Subcutaneous abdominal adipose tissue (tissue), 5 donors: ENCODE results near the gene FRMD5.

ENCODE experiments used
- H3K27ac ChIP-seq: one replicate; pipeline ENCODE4 v1.7.0; 2013; ENCODE audit warnings: low read depth, mild to moderate bottlenecking, inconsistent platforms, low read length, moderate library complexity
- H3K27me3 ChIP-seq, 5 donors: one replicate each; pipeline ENCODE4 v1.7.0; 2013; ENCODE audit warnings: low read length in 5 of 5, inconsistent platforms in 1 of 5; ENCODE audit not compliant: control insufficient read depth in 5 of 5, insufficient read depth in 4 of 5
- H3K36me3 ChIP-seq, 5 donors: one replicate each; pipeline ENCODE4 v1.7.0; 2013; ENCODE audit warnings: low read length in 5 of 5; ENCODE audit not compliant: control insufficient read depth in 5 of 5, insufficient read depth in 5 of 5
- H3K4me1 ChIP-seq, 5 donors: one replicate each; pipeline ENCODE4 v1.7.0; 2013; ENCODE audit warnings: low read length in 5 of 5, mild to moderate bottlenecking in 3 of 5, moderate library complexity in 1 of 5; ENCODE audit not compliant: control insufficient read depth in 5 of 5, insufficient read depth in 5 of 5
- H3K4me3 ChIP-seq, 5 donors: one replicate each; pipeline ENCODE4 v1.7.0; 2013; ENCODE audit warnings: low read length in 5 of 5, low read depth in 1 of 5
- H3K9ac ChIP-seq, 5 donors: one replicate each; pipeline ENCODE4 v1.7.0; 2013; ENCODE audit warnings: low read length in 5 of 5, mild to moderate bottlenecking in 4 of 5, moderate library complexity in 3 of 5
- H3K9me3 ChIP-seq, 5 donors: one replicate each; pipeline ENCODE4 v1.7.0; 2013; ENCODE audit warnings: low read length in 5 of 5; ENCODE audit not compliant: control insufficient read depth in 5 of 5
- donor health status: healthy.
- donor health status: healthy.
- donor health status: healthy.
- donor health status: healthy.
- donor health status: healthy.

The FRMD5 gene

DNA sequence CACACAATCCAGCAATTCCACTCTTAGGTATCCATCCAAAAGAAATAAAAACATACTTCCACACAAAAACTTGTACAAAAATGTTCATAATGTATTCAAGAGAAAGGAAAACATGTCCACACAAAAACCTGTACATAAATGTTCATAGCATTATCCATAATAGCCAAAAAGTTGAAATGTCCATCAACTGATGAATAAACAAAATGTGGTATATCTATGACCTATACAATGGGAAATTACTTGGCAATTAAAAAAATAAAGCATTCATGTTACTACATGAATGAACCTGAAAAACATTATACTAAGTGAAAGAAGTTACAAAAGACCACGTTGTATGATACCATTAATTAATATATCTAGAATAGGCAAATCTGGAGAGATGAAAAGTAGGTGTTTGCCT is 17.9 kb downstream of the FRMD5 start:
- no peaks in the 10 kb centered on the region for H3K4me1 ChIP-seq
- no peaks in the 10 kb centered on the region for H3K36me3 ChIP-seq
- no peaks in the 10 kb centered on the region for H3K9me3 ChIP-seq
- no peak overlapping the region for H3K27ac ChIP-seq
- H3K4me3 ChIP-seq: no peak overlapping the region
- H3K27me3 ChIP-seq: peaks cover 0 to 3% (median 0%) of the 10 kb centered on the region in 5 donors
- no peak overlapping the region for H3K9ac ChIP-seq

DNA sequence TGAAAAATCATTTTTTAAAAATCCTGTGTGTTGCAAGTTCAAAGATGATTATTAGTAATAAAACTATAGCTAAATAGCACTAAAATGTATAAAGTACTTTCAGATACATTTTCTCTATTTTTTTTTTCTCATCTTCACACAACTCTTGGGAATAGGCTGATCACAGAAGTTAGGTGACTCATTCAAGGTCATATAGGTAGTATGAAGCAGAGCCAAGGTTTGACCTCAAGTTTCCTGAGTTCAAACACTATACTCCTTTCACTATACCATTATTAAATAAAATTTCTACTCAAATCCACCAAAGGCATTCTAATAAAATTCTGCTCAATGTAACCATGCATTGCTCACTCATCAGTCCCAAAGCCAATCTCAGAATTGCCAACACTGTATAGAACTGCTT is 21.3 kb downstream of the FRMD5 start:
- no peaks in the 10 kb centered on the region for H3K36me3 ChIP-seq
- H3K9me3 ChIP-seq: no peaks in the 10 kb centered on the region
- no peak overlapping the region for H3K4me3 ChIP-seq
- H3K4me1 ChIP-seq: no peaks in the 10 kb centered on the region
- no peaks in the 10 kb centered on the region for H3K27me3 ChIP-seq
- no peak overlapping the region for H3K9ac ChIP-seq
- no peak overlapping the region for H3K27ac ChIP-seq

DNA sequence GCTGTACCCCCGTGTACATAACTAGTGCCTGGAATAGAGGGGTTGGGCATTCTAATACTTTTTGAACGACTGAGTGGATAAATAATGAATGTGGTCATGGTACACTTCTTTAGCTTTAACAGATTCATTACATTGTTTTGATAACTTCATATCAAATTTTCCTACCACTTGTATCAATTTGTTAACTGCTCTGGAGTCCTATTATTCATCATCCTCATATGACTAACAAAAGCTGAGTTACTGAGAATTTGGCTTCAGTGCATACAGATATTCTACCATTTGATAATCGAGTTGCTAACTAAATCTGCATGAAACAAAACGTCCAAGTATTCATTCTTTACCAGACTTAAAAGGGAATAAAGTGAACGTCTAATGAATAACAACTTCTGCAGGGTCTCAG is 31.7 kb downstream of the FRMD5 start:
- H3K27me3 ChIP-seq: peaks cover 0 to 4% (median 0%) of the 10 kb centered on the region in 5 donors
- H3K4me1 ChIP-seq: no peaks in the 10 kb centered on the region
- H3K9ac ChIP-seq: no peak overlapping the region
- no peak overlapping the region for H3K27ac ChIP-seq
- H3K9me3 ChIP-seq: no peaks in the 10 kb centered on the region
- no peak overlapping the region for H3K4me3 ChIP-seq
- no peaks in the 10 kb centered on the region for H3K36me3 ChIP-seq

DNA sequence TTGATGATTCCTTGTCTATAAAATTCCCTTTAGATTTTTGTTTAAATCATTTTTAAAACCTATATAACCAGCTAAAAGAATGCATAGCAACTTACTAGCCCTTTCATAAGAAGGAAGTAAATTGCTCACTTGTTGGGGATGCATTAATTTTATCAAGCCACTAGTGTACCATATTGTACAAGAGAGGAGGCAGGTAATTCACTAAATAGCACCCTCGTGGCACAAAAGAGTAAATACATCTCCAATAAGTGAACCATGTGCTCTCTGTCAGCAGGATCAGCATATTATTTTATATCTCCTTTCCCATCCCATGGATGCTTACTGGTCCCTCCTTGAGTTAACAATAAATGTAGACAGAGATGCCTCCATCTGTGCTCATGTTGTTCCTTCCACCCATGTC is 34.3 kb downstream of the FRMD5 start:
- Histone ChIP-seq H3K9ac (no peak overlapping the region), H3K27me3 (peaks cover 0 to 4% (median 0%) of the 10 kb centered on the region in 5 donors), H3K4me3 (no peak overlapping the region), H3K4me1 (no peaks in the 10 kb centered on the region), H3K9me3 (no peaks in the 10 kb centered on the region), H3K27ac (no peak overlapping the region), H3K36me3 (no peaks in the 10 kb centered on the region)

DNA sequence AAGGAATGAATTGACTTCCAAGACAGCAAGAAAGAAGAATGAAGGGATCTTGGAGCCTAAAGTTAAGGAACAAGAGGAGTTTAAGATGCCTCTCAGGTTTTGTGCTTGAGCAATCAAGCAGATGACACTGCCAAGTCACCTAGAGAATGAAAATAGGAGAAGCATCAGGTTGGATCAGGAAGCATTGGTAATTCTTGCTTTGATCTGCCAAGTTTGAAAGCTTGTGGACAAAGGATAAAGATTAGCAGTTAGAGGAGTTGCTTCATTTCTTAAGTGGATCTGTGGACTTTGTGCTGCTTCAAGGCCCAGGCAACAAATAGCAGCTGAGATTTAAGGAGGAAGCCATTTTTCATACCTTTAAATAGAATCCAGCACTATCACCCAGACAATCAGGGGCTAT is 35.6 kb downstream of the FRMD5 start:
- no peak overlapping the region for H3K27ac ChIP-seq
- H3K4me3 ChIP-seq: no peak overlapping the region
- no peaks in the 10 kb centered on the region for H3K4me1 ChIP-seq
- H3K36me3 ChIP-seq: no peaks in the 10 kb centered on the region
- no peaks in the 10 kb centered on the region for H3K9me3 ChIP-seq
- H3K9ac ChIP-seq: no peak overlapping the region
- peaks cover 0 to 4% (median 0%) of the 10 kb centered on the region in 5 donors for H3K27me3 ChIP-seq

DNA sequence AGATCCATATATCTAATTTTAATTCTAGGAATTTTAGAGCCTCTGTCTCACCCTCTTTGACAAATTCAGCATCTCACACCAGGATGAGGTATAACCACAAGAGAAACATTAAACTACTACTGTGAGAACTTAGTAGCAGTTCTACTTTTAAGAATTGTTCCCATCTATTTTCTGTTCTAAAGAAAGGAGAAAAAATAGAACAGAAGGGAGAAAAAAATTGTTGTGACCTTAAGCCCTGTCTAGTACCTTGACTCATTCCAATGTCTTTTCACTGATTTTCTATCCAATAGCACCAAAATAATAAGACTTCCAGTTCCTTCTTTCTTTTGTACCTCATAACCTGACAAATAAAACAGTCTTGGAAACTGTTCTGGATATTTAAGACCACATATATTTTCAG is 37.0 kb downstream of the FRMD5 start:
- no peaks in the 10 kb centered on the region for H3K9me3 ChIP-seq
- no peaks in the 10 kb centered on the region for H3K36me3 ChIP-seq
- no peak overlapping the region for H3K27ac ChIP-seq
- H3K4me3 ChIP-seq: no peak overlapping the region
- no peaks in the 10 kb centered on the region for H3K4me1 ChIP-seq
- H3K27me3 ChIP-seq: peaks cover 0 to 4% (median 0%) of the 10 kb centered on the region in 5 donors
- no peak overlapping the region for H3K9ac ChIP-seq

DNA sequence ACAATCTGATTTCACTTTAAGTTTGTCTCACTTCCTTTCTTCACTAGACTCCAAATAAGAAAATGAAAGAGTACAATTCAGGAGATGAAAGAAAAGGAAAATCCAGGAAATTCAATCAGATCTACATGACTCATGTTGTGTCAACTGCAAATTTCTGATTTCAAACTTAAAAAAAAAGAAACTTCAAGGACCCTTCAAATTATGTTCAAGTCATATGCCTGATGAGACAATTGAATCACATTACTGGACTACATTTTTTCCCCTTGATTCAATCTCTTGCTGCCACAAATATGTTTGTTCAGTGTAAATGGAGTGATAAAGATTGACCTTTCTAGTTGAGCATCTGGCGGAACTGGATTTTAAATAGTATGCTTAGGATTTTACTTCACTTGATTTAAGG is 37.4 kb downstream of the FRMD5 start:
- Histone ChIP-seq H3K27me3 (peaks cover 0 to 4% (median 0%) of the 10 kb centered on the region in 5 donors), H3K36me3 (no peaks in the 10 kb centered on the region), H3K27ac (no peak overlapping the region), H3K9me3 (no peaks in the 10 kb centered on the region), H3K4me3 (no peak overlapping the region), H3K9ac (no peak overlapping the region), H3K4me1 (no peaks in the 10 kb centered on the region)

DNA sequence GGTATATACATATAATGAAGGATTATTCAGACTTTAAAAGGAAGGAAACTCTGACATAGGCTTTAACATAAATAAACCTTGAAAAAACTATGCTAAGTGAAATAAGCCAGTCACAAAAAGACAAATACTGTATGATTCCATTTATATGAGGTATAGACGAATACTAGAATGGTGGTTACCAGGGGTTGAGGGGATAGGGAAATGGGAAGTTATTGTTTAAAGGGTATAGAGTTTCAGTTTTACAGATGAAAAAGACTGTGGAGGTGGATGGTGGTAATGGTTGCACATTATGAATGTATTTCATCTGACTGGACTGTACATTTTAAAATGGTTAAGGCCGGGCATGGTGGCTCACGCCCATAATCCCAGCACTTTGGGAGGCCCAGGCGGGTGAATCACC is 41.7 kb downstream of the FRMD5 start:
- H3K27ac ChIP-seq: no peak overlapping the region
- H3K9me3 ChIP-seq: no peaks in the 10 kb centered on the region
- no peak overlapping the region for H3K9ac ChIP-seq
- no peak overlapping the region for H3K4me3 ChIP-seq
- no peaks in the 10 kb centered on the region for H3K36me3 ChIP-seq
- no peaks in the 10 kb centered on the region for H3K4me1 ChIP-seq
- no peaks in the 10 kb centered on the region for H3K27me3 ChIP-seq

DNA sequence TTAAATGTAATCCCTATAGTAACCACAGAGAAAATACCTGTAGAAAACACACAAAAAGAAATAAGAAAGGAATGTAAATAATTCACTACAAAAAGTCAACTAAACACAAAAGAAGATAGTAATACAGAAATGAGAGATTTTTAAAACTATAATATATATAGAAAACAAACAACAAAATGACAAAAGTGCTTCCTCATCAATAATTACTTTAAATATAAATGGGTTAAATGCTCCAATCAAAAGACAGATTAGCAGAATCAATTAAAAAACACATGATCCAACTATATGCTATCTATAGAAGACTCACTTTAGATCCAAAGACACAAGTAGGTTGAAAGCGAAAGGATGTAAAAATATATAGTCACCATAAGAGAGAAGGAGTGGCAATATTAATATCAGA is 45.8 kb downstream of the FRMD5 start:
- Histone ChIP-seq H3K4me3 (no peak overlapping the region), H3K36me3 (no peaks in the 10 kb centered on the region), H3K9me3 (no peaks in the 10 kb centered on the region), H3K27ac (no peak overlapping the region), H3K9ac (no peak overlapping the region), H3K4me1 (no peaks in the 10 kb centered on the region), H3K27me3 (no peaks in the 10 kb centered on the region)

DNA sequence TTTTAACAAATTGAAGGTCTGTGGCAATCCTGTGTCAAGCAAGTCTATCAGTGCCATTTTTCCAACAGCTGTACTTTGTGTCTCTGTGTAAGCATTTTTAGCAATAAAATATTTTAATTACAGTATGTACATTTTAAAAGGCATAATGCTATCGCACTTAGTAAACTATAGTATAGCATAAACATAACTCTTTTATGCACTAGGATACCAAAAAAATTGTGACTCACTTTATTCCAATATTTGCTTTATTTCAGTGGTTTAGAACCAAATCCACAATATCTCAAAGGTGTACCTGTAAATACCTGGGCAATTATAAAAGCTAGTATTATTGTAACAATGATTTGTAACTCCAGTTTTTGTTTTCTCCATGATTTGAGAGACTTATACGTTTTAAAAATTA is 46.5 kb downstream of the FRMD5 start:
- Histone ChIP-seq H3K9ac (no peak overlapping the region), H3K9me3 (no peaks in the 10 kb centered on the region), H3K4me1 (no peaks in the 10 kb centered on the region), H3K27me3 (no peaks in the 10 kb centered on the region), H3K27ac (no peak overlapping the region), H3K4me3 (no peak overlapping the region), H3K36me3 (no peaks in the 10 kb centered on the region)

DNA sequence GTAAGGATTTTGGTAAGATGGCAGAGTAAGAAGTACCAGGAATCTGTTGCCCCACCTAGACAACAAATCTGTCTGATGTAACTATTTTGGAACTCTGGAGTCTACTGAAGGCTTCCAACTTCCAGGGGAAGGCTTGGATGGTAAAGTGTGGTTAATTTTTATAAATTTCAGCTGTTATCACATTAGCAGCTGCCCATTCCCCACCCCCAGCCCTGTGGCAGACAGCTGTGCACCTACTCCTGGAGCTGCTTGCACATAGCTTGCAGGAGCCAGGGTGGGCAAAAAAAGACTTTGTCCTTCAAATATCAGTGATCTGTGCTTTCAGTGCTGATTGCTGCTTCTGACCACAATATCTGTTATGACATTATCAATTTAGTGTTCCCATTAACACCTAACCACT is 47.4 kb downstream of the FRMD5 start:
- H3K4me3 ChIP-seq: no peak overlapping the region
- H3K9me3 ChIP-seq: no peaks in the 10 kb centered on the region
- H3K36me3 ChIP-seq: no peaks in the 10 kb centered on the region

More for the DNA sequence above, 47.4 kb downstream of the FRMD5 start:
- Histone ChIP-seq H3K4me1 (no peaks in the 10 kb centered on the region), H3K9ac (no peak overlapping the region), H3K27ac (no peak overlapping the region), H3K27me3 (no peaks in the 10 kb centered on the region)
